Endothelial cell of umbilical vein (primary cell): Measurements from ENCODE around the gene CNR2. TPM values are rescaled to one million over a fixed set of nuclear protein-coding genes. Genes with fewer than 3 reads are reported as not detected.

ENCODE experiments used
- BruUV-seq: library from RNA; stranded (reverse); fragments of 400-500 nt; replicated peaks from 2 replicates; lab custom pipeline; 2021; lab: Mats Ljungman, UMichigan
- CTCF ChIA-PET: fragments of 300-600, 350-600 bp; sonication (Branson Sonifier 250); formaldehyde crosslinking; loops from one replicate; lab custom pipeline; 2021; ENCODE audit warnings: antibody characterized with exemption, inconsistent platforms; lab: Charles Lee
- POLR2A ChIA-PET: fragments of 300-600, 350-600 bp; sonication (Branson Sonifier 250); formaldehyde crosslinking; loops from one replicate; lab custom pipeline; 2021; ENCODE audit warnings: antibody characterized with exemption, inconsistent platforms; lab: Charles Lee
- DNase-seq: peaks from one replicate; pipeline ENCODE4 v3.0.0-alpha.2; 2011; ENCODE audit warnings: low read depth, low spot score
- FAIRE-seq: peaks from 2 replicates; lab custom pipeline; 2011; peaks lifted over from hg19 to GRCh38; lab: Jason Lieb, UNC
- H2AFZ ChIP-seq: 2 replicates; pipeline ENCODE4 v1.6.0; 2012; ENCODE audit warnings: low read depth, low read length, control low read depth, inconsistent platforms
- H3K27ac ChIP-seq: 2 replicates; pipeline ENCODE4 v1.5.1; 2011; ENCODE audit warnings: low read depth, mild to moderate bottlenecking, control low read depth, low read length, moderate library complexity; ENCODE audit not compliant: insufficient read depth
- H3K27me3 ChIP-seq, 2 experiments: 2 replicates each; pipeline versions ENCODE4 v1.6.0 to v1.6.1; 2011; ENCODE audit warnings: low read length in 2 of 2, mixed read lengths in 1 of 2; ENCODE audit not compliant: control insufficient read depth in 2 of 2, insufficient read depth in 2 of 2
- H3K36me3 ChIP-seq, 2 experiments: 2 replicates in 1 of 2; 3 replicates in 1 of 2; pipeline ENCODE4 v1.5.1; 2011; ENCODE audit warnings: low read length in 2 of 2, mild to moderate bottlenecking in 1 of 2, moderate library complexity in 1 of 2; ENCODE audit not compliant: control insufficient read depth in 2 of 2, insufficient read depth in 2 of 2; ENCODE audit errors: extremely low read depth in 1 of 2
- H3K4me1 ChIP-seq: 3 replicates; pipeline ENCODE4 v1.5.1; 2011; ENCODE audit warnings: mild to moderate bottlenecking, low read length; ENCODE audit not compliant: control insufficient read depth, insufficient read depth; ENCODE audit errors: extremely low read depth
- H3K4me2 ChIP-seq: 2 replicates; pipeline ENCODE4 v1.6.1; 2011; ENCODE audit warnings: low read length, control low read depth, mixed read lengths; ENCODE audit not compliant: insufficient read depth
- H3K4me3 ChIP-seq, 3 experiments: fragments of 200-600 bp in 1 of 3; sonication (generic), shearing (Covaris generic) in 1 of 3; replicated peaks in 1 of 3; 2 replicates each; pipeline ENCODE4 v1.5.1; 2011 to 2016; ENCODE audit warnings: control low read depth in 3 of 3, low read length in 3 of 3, mild to moderate bottlenecking in 2 of 3, inconsistent platforms in 1 of 3, low read depth in 1 of 3, moderate library complexity in 1 of 3; ENCODE audit not compliant: insufficient read depth in 1 of 3
- H3K79me2 ChIP-seq: 2 replicates; pipeline ENCODE4 v1.6.0; 2012; ENCODE audit warnings: low read length, inconsistent platforms; ENCODE audit not compliant: control insufficient read depth, insufficient read depth
- H3K9ac ChIP-seq: replicated peaks from 2 replicates; pipeline ENCODE3; 2011; ENCODE audit warnings: low read length, control low read depth; ENCODE audit not compliant: insufficient read depth; ENCODE audit errors: extremely low read depth
- H3K9me1 ChIP-seq: replicated peaks from 3 replicates; pipeline ENCODE4 v1.6.0; 2011; ENCODE audit warnings: mild to moderate bottlenecking, low read length; ENCODE audit not compliant: control insufficient read depth, insufficient read depth; ENCODE audit errors: extremely low read depth
- H3K9me3 ChIP-seq: replicated peaks from 2 replicates; pipeline ENCODE4 v1.5.1; 2012; ENCODE audit warnings: low read length, inconsistent platforms; ENCODE audit not compliant: control insufficient read depth, insufficient read depth
- H4K20me1 ChIP-seq: replicated peaks from 2 replicates; pipeline ENCODE3; 2011; ENCODE audit warnings: mild to moderate bottlenecking, low read length; ENCODE audit not compliant: control insufficient read depth, insufficient read depth; ENCODE audit errors: extremely low read depth
- CTCF ChIP-seq, 2 donors: IDR thresholded peaks; 1 replicate in 1 of 2; 2 replicates in 1 of 2; pipeline ENCODE4 v1.5.1; 2011; ENCODE audit warnings: low read length in 2 of 2, mild to moderate bottlenecking in 2 of 2, moderate library complexity in 2 of 2, control low read depth in 1 of 2, inconsistent platforms in 1 of 2, low read depth in 1 of 2; ENCODE audit not compliant: insufficient read depth in 1 of 2; ENCODE audit errors: extremely low read depth in 1 of 2
- EZH2 ChIP-seq: IDR thresholded peaks from 2 replicates; pipeline ENCODE4 v1.6.1; 2012; ENCODE audit warnings: borderline replicate concordance, low read depth, mild to moderate bottlenecking, moderate library complexity, low read length, inconsistent platforms; ENCODE audit not compliant: severe bottlenecking
- FOS ChIP-seq: IDR thresholded peaks from 2 replicates; pipeline ENCODE4 v1.6.1; 2011; ENCODE audit warnings: mild to moderate bottlenecking, low read length, moderate library complexity, borderline replicate concordance; ENCODE audit not compliant: insufficient read depth
- GATA2 ChIP-seq: IDR thresholded peaks from 2 replicates; pipeline ENCODE4 v1.7.0; 2011; ENCODE audit warnings: low read depth, mild to moderate bottlenecking, moderate library complexity, mixed read lengths, low read length; ENCODE audit not compliant: insufficient read length, insufficient read depth
- JUN ChIP-seq: IDR thresholded peaks from 2 replicates; pipeline ENCODE4 v1.6.1; 2011; ENCODE audit warnings: borderline replicate concordance, low read depth; ENCODE audit not compliant: insufficient read length, insufficient read depth
- MYC ChIP-seq: IDR thresholded peaks from one replicate; pipeline ENCODE4 v1.6.1; 2011; ENCODE audit warnings: mild to moderate bottlenecking, low read depth, low read length
- POLR2A ChIP-seq: IDR thresholded peaks from 2 replicates; pipeline ENCODE4 v1.6.1; 2012; ENCODE audit warnings: low read depth, mild to moderate bottlenecking, control low read depth, low read length
- POLR2AphosphoS5 ChIP-seq: IDR thresholded peaks from 2 replicates; pipeline ENCODE4 v1.6.1; 2012; ENCODE audit warnings: low read depth, mild to moderate bottlenecking, control low read depth, low read length, moderate library complexity; ENCODE audit not compliant: insufficient read depth
- dilution Hi-C: fragments of 300-500 bp; cut with MboI; formaldehyde crosslinking; loops from one replicate; pipeline ENCODE4 v1.15.0; 2019; ENCODE audit warnings: low sequenced_read_pairs; ENCODE audit not compliant: extremely low pct_ligation_motif_present
- intact Hi-C: fragments of 100-400 bp; cut with micrococcal nuclease; formaldehyde crosslinking; loops from one replicate; pipeline ENCODE4 v1.10.0; 2022
- polyA plus RNA-seq, 4 experiments: library from polyadenylated mRNA; depleted of rRNA in 3 of 4; stranded (reverse) in 3 of 4; unstranded in 1 of 4; fragments of >200 nt; gene quantifications; 2 replicates each; pipeline versions ENCODE4 v1.2.1 to v1.2.3, GENCODE V29; 2011 to 2012; ENCODE audit warnings: missing spikeins in 1 of 4
- total RNA-seq: library from RNA; stranded (reverse); gene quantifications from 2 replicates; pipeline ENCODE4 v1.2.3, GENCODE V29; 2021
- TF ChIP-seq, protein P1 (sequence below): IDR thresholded peaks from 2 replicates; pipeline ENCODE4 v1.6.1; 2011; ENCODE audit not compliant: insufficient read depth, insufficient read length

Gene CNR2
- total and polyA plus RNA-seq, 2 donors (not counting 3 experiments of a cell fraction or from before 2014, with no cell fraction given), result not detected

GRCh38 chr1:23869051-23869450, 44.1 kb downstream of the CNR2 start:
- ChIA-PET CTCF (interaction anchor here (0.7 to 2.2 kb wide), 8 partner anchors 44 to 243 kb away, joined by 3 to 18 read pairs (median 4); partner anchors contain the start of genes HMGCL and MYOM3), POLR2A (interaction anchor here (0.6 kb wide), 1 partner anchor 44 kb away, joined by 3 read pairs; no protein-coding TSS in a partner anchor)
- H3K9me3 ChIP-seq, result no peaks in the 10 kb centered on the region
- H3K27me3 ChIP-seq, result peaks cover 4 to 10% of the 10 kb centered on the region in 2 experiments
- no peak overlapping the region for H3K4me3 ChIP-seq
- dilution Hi-C loops, result no loop called here
- H3K4me2 ChIP-seq, result peak overlapping the region; percentile 77
- FAIRE-seq, result no peak
- TF ChIP-seq POLR2AphosphoS5 (no peak), JUN (no peak), GATA2 (no peak), FOS (no peak), CTCF (IDR thresholded peaks at IDR 0.05; ENCODE audit: extremely low read depth in 1 of 2, insufficient read depth in 1 of 2, low read depth in 1 of 2, low read length in 2 of 2) (no peak), MYC (no peak), POLR2A (no peak), EZH2 (no peak)
- TF ChIP-seq, protein P1, sequence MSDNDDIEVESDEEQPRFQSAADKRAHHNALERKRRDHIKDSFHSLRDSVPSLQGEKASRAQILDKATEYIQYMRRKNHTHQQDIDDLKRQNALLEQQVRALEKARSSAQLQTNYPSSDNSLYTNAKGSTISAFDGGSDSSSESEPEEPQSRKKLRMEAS, result no peak
- H3K79me2 ChIP-seq, result no peaks in the 10 kb centered on the region
- no TSS peak for BruUV-seq
- H3K27ac ChIP-seq, result no peak overlapping the region
- intact Hi-C loops, result loop anchor here (2.0 kb wide), 1 partner anchor 28 kb away; no protein-coding TSS in a partner anchor
- H3K36me3 ChIP-seq, result no peaks in the 10 kb centered on the region
- DNase-seq, result no peak
- peaks cover 4% of the 10 kb centered on the region for H3K4me1 ChIP-seq
- no peaks in the 10 kb centered on the region for H3K9me1 ChIP-seq
- H3K9ac ChIP-seq, result no peak overlapping the region
- peak overlapping the region; percentile 97 for H2AFZ ChIP-seq
- H4K20me1 ChIP-seq, result no peaks in the 10 kb centered on the region
